ENCODE data around the gene RXFP1.

The RXFP1 gene

GRCh38 chr4:158543191-158543590 lies 21.5 kb downstream of the RXFP1 start:
- TF ChIP-seq FOXM1 (IDR thresholded peaks at IDR 0.05; ENCODE audit: borderline replicate concordance, low read depth), result no peak
- no peak for TF ChIP-seq CEBPB (IDR thresholded peaks at IDR 0.05)
- no peak for TF ChIP-seq RAD21 (IDR thresholded peaks at IDR 0.05; ENCODE audit: low read depth)
- TF ChIP-seq REST (IDR thresholded peaks at IDR 0.05; ENCODE audit: low read depth), result no peak
- TF ChIP-seq YY1 (IDR thresholded peaks at IDR 0.05; ENCODE audit: low read depth), result no peak
- no peak for TF ChIP-seq TEAD4 (IDR thresholded peaks at IDR 0.05)
- no peak for TF ChIP-seq EP300 (IDR thresholded peaks at IDR 0.05; ENCODE audit: borderline replicate concordance)
- no peak for TF ChIP-seq CREB1 (IDR thresholded peaks at IDR 0.05; ENCODE audit: low read depth)
- TF ChIP-seq EGR1 (IDR thresholded peaks at IDR 0.05), result no peak
- TF ChIP-seq NFIC (IDR thresholded peaks at IDR 0.05), result no peak
- TF ChIP-seq TCF12 (IDR thresholded peaks at IDR 0.05; ENCODE audit: low read depth), result no peak
- TF ChIP-seq USF1 (IDR thresholded peaks at IDR 0.05), result no peak
- no peak for TF ChIP-seq ZBTB7A (IDR thresholded peaks at IDR 0.05; ENCODE audit: low read depth)
- TF ChIP-seq TAF1 (IDR thresholded peaks at IDR 0.05; ENCODE audit: low read depth), result no peak
- no peak for TF ChIP-seq MAX (IDR thresholded peaks at IDR 0.05)

GRCh38 chr4:158544141-158544540 lies 22.5 kb downstream of the RXFP1 start:
- TF ChIP-seq EGR1 (IDR thresholded peaks at IDR 0.05) (no peak), USF1 (IDR thresholded peaks at IDR 0.05) (no peak), TAF1 (IDR thresholded peaks at IDR 0.05; ENCODE audit: low read depth) (no peak), FOXM1 (IDR thresholded peaks at IDR 0.05; ENCODE audit: borderline replicate concordance, low read depth) (no peak), TEAD4 (IDR thresholded peaks at IDR 0.05) (no peak), REST (IDR thresholded peaks at IDR 0.05; ENCODE audit: low read depth) (no peak), MAX (IDR thresholded peaks at IDR 0.05) (no peak), NFIC (IDR thresholded peaks at IDR 0.05) (no peak), ZBTB7A (IDR thresholded peaks at IDR 0.05; ENCODE audit: low read depth) (no peak), TCF12 (IDR thresholded peaks at IDR 0.05; ENCODE audit: low read depth) (no peak), YY1 (IDR thresholded peaks at IDR 0.05; ENCODE audit: low read depth) (no peak)

- TF ChIP-seq CREB1 (IDR thresholded peaks at IDR 0.05; ENCODE audit: low read depth) (no peak), TEAD4 (IDR thresholded peaks at IDR 0.05) (no peak), USF1 (IDR thresholded peaks at IDR 0.05) (no peak), TAF1 (IDR thresholded peaks at IDR 0.05; ENCODE audit: low read depth) (no peak), RAD21 (IDR thresholded peaks at IDR 0.05; ENCODE audit: low read depth) (no peak), TCF12 (IDR thresholded peaks at IDR 0.05; ENCODE audit: low read depth) (no peak), MAX (IDR thresholded peaks at IDR 0.05) (no peak), ZBTB7A (IDR thresholded peaks at IDR 0.05; ENCODE audit: low read depth) (no peak), EP300 (IDR thresholded peaks at IDR 0.05; ENCODE audit: borderline replicate concordance) (no peak), REST (IDR thresholded peaks at IDR 0.05; ENCODE audit: low read depth) (no peak), EGR1 (IDR thresholded peaks at IDR 0.05) (no peak), CEBPB (IDR thresholded peaks at IDR 0.05) (no peak), NFIC (IDR thresholded peaks at IDR 0.05) (no peak), FOXM1 (IDR thresholded peaks at IDR 0.05; ENCODE audit: borderline replicate concordance, low read depth) (no peak), YY1 (IDR thresholded peaks at IDR 0.05; ENCODE audit: low read depth) (no peak)
These were observed 31.7 kb downstream of the RXFP1 start for GRCh38 chr4:158553364-158553763.

GRCh38 chr4:158560284-158560683 lies 38.6 kb downstream of the RXFP1 start:
- TF ChIP-seq YY1 (IDR thresholded peaks at IDR 0.05; ENCODE audit: low read depth) (no peak), EGR1 (IDR thresholded peaks at IDR 0.05) (no peak), TAF1 (IDR thresholded peaks at IDR 0.05; ENCODE audit: low read depth) (no peak), USF1 (IDR thresholded peaks at IDR 0.05) (no peak), TCF12 (IDR thresholded peaks at IDR 0.05; ENCODE audit: low read depth) (no peak), CEBPB (IDR thresholded peaks at IDR 0.05) (no peak), ZBTB7A (IDR thresholded peaks at IDR 0.05; ENCODE audit: low read depth) (no peak), RAD21 (IDR thresholded peaks at IDR 0.05; ENCODE audit: low read depth) (no peak), MAX (IDR thresholded peaks at IDR 0.05) (no peak), FOXM1 (IDR thresholded peaks at IDR 0.05; ENCODE audit: borderline replicate concordance, low read depth) (no peak), REST (IDR thresholded peaks at IDR 0.05; ENCODE audit: low read depth) (no peak), EP300 (IDR thresholded peaks at IDR 0.05; ENCODE audit: borderline replicate concordance) (no peak), NFIC (IDR thresholded peaks at IDR 0.05) (no peak), TEAD4 (IDR thresholded peaks at IDR 0.05) (no peak)

Measured in Ishikawa (cell line).